HepG2 (cell line): Measurements from ENCODE around the gene STK25. TPM values are rescaled to one million over a fixed set of nuclear protein-coding genes. Genes with fewer than 3 reads are reported as not detected.
A peak's percentile ranks its signal among the peaks of the same experiment; 100 is the strongest.

ENCODE experiments used
- ATAC-seq: fragments of 200-7000 bp; cut with Tn5 transposase; 3 replicates; pipeline ENCODE4 v1.9.1; 2020; ENCODE audit warnings: mild to moderate bottlenecking, moderate library complexity
- BruUV-seq: library from RNA; stranded (reverse); fragments of 400-500 nt; replicated peaks from 2 replicates; lab custom pipeline; 2021; lab: Mats Ljungman, UMichigan
- CTCF ChIA-PET: fragments of 300-600 bp; formaldehyde crosslinking; extraction: SDS; loops from one replicate; lab custom pipeline; 2021; ENCODE audit warnings: low total read pairs, inconsistent platforms, low intra/inter-chr PET ratio; lab: Yijun Ruan, JAX
- POLR2A ChIA-PET: fragments of 350-600 bp; sonication (Branson Sonifier 250); formaldehyde crosslinking; loops from one replicate; lab custom pipeline; 2020; ENCODE audit warnings: antibody characterized with exemption, inconsistent platforms; lab: Yijun Ruan, JAX
- DNase-seq: peaks from one replicate; pipeline ENCODE4 v3.0.0-alpha.2; 2015; ENCODE audit warnings: low spot score
- FAIRE-seq: peaks from 3 replicates; lab custom pipeline; 2011; peaks lifted over from hg19 to GRCh38; lab: Jason Lieb, UNC
- H2AFZ ChIP-seq: one replicate; pipeline ENCODE4 v1.6.1; 2011; ENCODE audit warnings: low read length, inconsistent platforms
- H3K27ac ChIP-seq: fragments of 300-600 bp; 3 replicates; pipeline ENCODE4 v1.8.0; 2011; ENCODE audit warnings: mixed run types, mild to moderate bottlenecking, mixed read lengths, low read length, inconsistent platforms; ENCODE audit not compliant: insufficient read depth; ENCODE audit errors: extremely low read length
- H3K27me3 ChIP-seq, 2 experiments: fragments of 200-600 bp in 1 of 2; 2 replicates in 1 of 2; 3 replicates in 1 of 2; pipeline versions ENCODE4 v1.6.0 to v1.8.0; 2011; ENCODE audit warnings: low read length in 2 of 2, mild to moderate bottlenecking in 2 of 2, moderate library complexity in 2 of 2, inconsistent platforms in 1 of 2; ENCODE audit not compliant: insufficient read depth in 2 of 2, control insufficient read depth in 1 of 2
- H3K36me3 ChIP-seq, 2 experiments: fragments of 200-600 bp in 1 of 2; replicated peaks in 1 of 2; 2 replicates in 1 of 2; 3 replicates in 1 of 2; pipeline versions ENCODE4 v1.5.1 to v1.8.0; 2011; ENCODE audit warnings: low read length in 2 of 2, inconsistent platforms in 1 of 2; ENCODE audit not compliant: insufficient read depth in 2 of 2, control insufficient read depth in 1 of 2
- H3K4me1 ChIP-seq: 2 replicates; pipeline ENCODE4 v1.5.1; 2012; ENCODE audit warnings: low read length, inconsistent platforms; ENCODE audit not compliant: insufficient read depth
- H3K4me2 ChIP-seq: 2 replicates; pipeline ENCODE4 v1.6.0; 2011; ENCODE audit warnings: low read depth, low read length, inconsistent platforms
- H3K4me3 ChIP-seq, 3 experiments: fragments of 200-600 bp in 1 of 3; sonication (generic), shearing (Covaris generic) in 1 of 3; replicated peaks in 1 of 3; 2 replicates each; pipeline ENCODE4 v1.5.1; 2011 to 2016; ENCODE audit warnings: low read length in 3 of 3, inconsistent platforms in 2 of 3, low read depth in 2 of 3, mild to moderate bottlenecking in 2 of 3, control low read depth in 1 of 3, mixed read lengths in 1 of 3; ENCODE audit not compliant: insufficient read depth in 1 of 3
- H3K79me2 ChIP-seq: one replicate; pipeline ENCODE4 v1.6.1; 2011; ENCODE audit warnings: low read length, inconsistent platforms; ENCODE audit not compliant: insufficient read depth
- H3K9ac ChIP-seq: 2 replicates; pipeline ENCODE4 v1.6.0; 2011; ENCODE audit warnings: mild to moderate bottlenecking, low read depth, low read length, inconsistent platforms; ENCODE audit not compliant: insufficient read depth
- H3K9me3 ChIP-seq: 2 replicates; pipeline ENCODE4 v1.5.1; 2012; ENCODE audit warnings: mild to moderate bottlenecking, low read length
- H4K20me1 ChIP-seq: 2 replicates; pipeline ENCODE4 v1.6.0; 2011; ENCODE audit warnings: inconsistent platforms, mild to moderate bottlenecking, low read length, moderate library complexity; ENCODE audit not compliant: insufficient read depth
- AGO1 ChIP-seq: fragments of 200-400 bp; formaldehyde crosslinking; IDR thresholded peaks from 2 replicates; pipeline ENCODE4 v1.6.1; 2017; ENCODE audit warnings: mild to moderate bottlenecking, low read depth, low read length, moderate library complexity; ENCODE audit not compliant: poor library complexity, severe bottlenecking
- AGO2 ChIP-seq: fragments of 200-400 bp; formaldehyde crosslinking; optimal IDR thresholded peaks from 2 replicates; pipeline ENCODE3; 2017; ENCODE audit warnings: mild to moderate bottlenecking, low read depth, low read length, moderate library complexity
- AKAP8 ChIP-seq: sonication (generic); formaldehyde crosslinking; IDR thresholded peaks from 2 replicates; pipeline ENCODE4 v1.5.1; 2020; ENCODE audit warnings: mild to moderate bottlenecking, missing genetic modification reagents
- CSRNP2 ChIP-seq: sonication (generic); formaldehyde crosslinking; conservative IDR thresholded peaks from 2 replicates; pipeline ENCODE4 v1.8.0; 2022; ENCODE audit warnings: low read depth, missing genetic modification reagents
- DR1 ChIP-seq: sonication (generic); formaldehyde crosslinking; IDR thresholded peaks from 2 replicates; pipeline ENCODE4 v1.8.0; 2021; ENCODE audit warnings: mild to moderate bottlenecking, missing genetic modification reagents, inconsistent platforms
- FOXC1 ChIP-seq: sonication (generic); formaldehyde crosslinking; IDR thresholded peaks from 2 replicates; pipeline ENCODE4 v1.8.0; 2022; ENCODE audit warnings: mild to moderate bottlenecking, missing genetic modification reagents, borderline replicate concordance
- FUBP1 ChIP-seq: sonication (generic); formaldehyde crosslinking; IDR thresholded peaks from 2 replicates; pipeline ENCODE4 v1.5.1; 2020; ENCODE audit warnings: missing genetic modification reagents, mild to moderate bottlenecking, borderline replicate concordance
- GPBP1L1 ChIP-seq: sonication (generic); formaldehyde crosslinking; IDR thresholded peaks from 2 replicates; pipeline ENCODE4 v1.5.0; 2020; ENCODE audit warnings: mild to moderate bottlenecking, missing genetic modification reagents
- MXD3 ChIP-seq: IDR thresholded peaks from 2 replicates; pipeline ENCODE4 v1.6.1; 2016; ENCODE audit warnings: mild to moderate bottlenecking, missing biosample characterization, missing genetic modification reagents
- NPAS2 ChIP-seq: sonication (generic); formaldehyde crosslinking; IDR thresholded peaks from 2 replicates; pipeline ENCODE4 v1.8.0; 2022; ENCODE audit warnings: mild to moderate bottlenecking, missing genetic modification reagents, borderline replicate concordance
- ZFP1 ChIP-seq: IDR thresholded peaks from 2 replicates; pipeline ENCODE4 v1.6.1; 2016
- ZMYM3 ChIP-seq: sonication (generic); formaldehyde crosslinking; IDR thresholded peaks from 2 replicates; pipeline ENCODE4 v1.5.1; 2020; ENCODE audit warnings: mild to moderate bottlenecking, missing genetic modification reagents
- ZNF326 ChIP-seq: sonication (generic); formaldehyde crosslinking; IDR thresholded peaks from 2 replicates; pipeline ENCODE4 v1.4.0; 2020; ENCODE audit warnings: missing genetic modification reagents, borderline replicate concordance
- ZNF687 ChIP-seq: sonication (generic); formaldehyde crosslinking; IDR thresholded peaks from 2 replicates; pipeline ENCODE4 v1.5.1; 2020; ENCODE audit warnings: mild to moderate bottlenecking, missing genetic modification reagents, moderate library complexity
- WGBS: methylation state at CpG from one replicate; pipeline ENCODE4 v1.1.6; 2017; ENCODE audit warnings: low lambda C conversion rate; 5-methylcytosine and 5-hydroxymethylcytosine counted together
- in situ Hi-C: cut with HindIII; loops from 2 replicates; pipeline ENCODE4 v1.10.0; 2017; ENCODE audit warnings: low pct_unique_long_range_greater_than_20kb; ENCODE audit not compliant: extremely low pct_ligation_motif_present
- intact Hi-C: fragments of 100-400 bp; cut with micrococcal nuclease; formaldehyde crosslinking; loops from one replicate; pipeline ENCODE4 v1.10.0; 2022; ENCODE audit not compliant: unreplicated experiment
- polyA plus RNA-seq, 8 experiments: library from polyadenylated mRNA; depleted of rRNA in 3 of 8; stranded (reverse) in 7 of 8; unstranded in 1 of 8; fragments of >200 nt; fragmentation: Illumina TruSeq in 4 of 8; extraction: Trizol in 4 of 8; gene quantifications; 2 replicates each; pipeline versions ENCODE4 v1.2.1 to v1.2.3, GENCODE V29; 2011 to 2016; ENCODE audit warnings: low read depth in 4 of 8, missing spikeins in 1 of 8, mixed read lengths in 1 of 8; ENCODE audit not compliant: insufficient read depth in 1 of 8
- total RNA-seq, 5 experiments: library from RNA; depleted of rRNA; stranded (reverse); fragments of >200 nt; fragmentation: Illumina TruSeq; extraction: Trizol; gene quantifications; 2 replicates each; pipeline ENCODE4 v1.2.3, GENCODE V29; 2016; ENCODE audit warnings: low read depth in 1 of 5

STK25 gene
- total and polyA plus RNA-seq, 2 of the 13 experiments (the other 11 are each of a cell fraction or from before 2014, with no cell fraction given): 177 to 481 TPM

- no peaks in the 10 kb centered on the region for H3K27me3 ChIP-seq
- in situ Hi-C loops (no loop called here), intact Hi-C loops (no loop called here)
- ChIA-PET POLR2A (interaction anchor here (1.0 kb wide), 2 partner anchors 16 to 118 kb away, joined by 3 to 4 read pairs; no protein-coding TSS in a partner anchor), CTCF (no interaction called here)
- no peak for DNase-seq
- no peak overlapping the region for H3K9ac ChIP-seq
- no TSS peak for BruUV-seq
- 97% methylated on average over 12 of the region's 15 CpGs for WGBS
- H3K9me3 ChIP-seq: no peaks in the 10 kb centered on the region
- H3K4me1 ChIP-seq: no peaks in the 10 kb centered on the region
- H3K4me3 ChIP-seq: no peak overlapping the region
- H2AFZ ChIP-seq: no peak overlapping the region
- H4K20me1 ChIP-seq: no peaks in the 10 kb centered on the region
- peaks cover 21 to 43% of the 10 kb centered on the region in 2 experiments for H3K36me3 ChIP-seq
- no peaks in the 10 kb centered on the region for H3K79me2 ChIP-seq
- FAIRE-seq: no peak
- no peak overlapping the region for H3K27ac ChIP-seq
- no peak overlapping the region for H3K4me2 ChIP-seq
- ATAC-seq: peak; percentile 4
- no peak for TF ChIP-seq NPAS2 (CRISPR knock-in tag)
- no peak for TF ChIP-seq CSRNP2 (CRISPR knock-in tag)
- TF ChIP-seq GPBP1L1: no peak
- TF ChIP-seq DR1 (CRISPR knock-in tag): no peak
- no peak for TF ChIP-seq ZFP1 (CRISPR knock-in tag)
- TF ChIP-seq FUBP1 (CRISPR knock-in tag): no peak
- TF ChIP-seq AGO1: peak; percentile 61
- no peak for TF ChIP-seq ZMYM3
- TF ChIP-seq FOXC1 (CRISPR knock-in tag): no peak
- TF ChIP-seq MXD3: 0 out of 2 replicates have a peak, but pooled peaks have one; percentile 39
- peak; percentile 97 for TF ChIP-seq AGO2
- TF ChIP-seq AKAP8 (CRISPR knock-in tag): peak; percentile 96
- peak; percentile 61; the same call in 1 of the 2 replicates for TF ChIP-seq ZNF326
- TF ChIP-seq ZNF687: 0 out of 2 replicates have a peak, but pooled peaks have one; percentile 13
These were observed 16.7 kb downstream of the STK25 start for GRCh38 chr2:241491549-241492173.
